ENCODE results near the gene PPARGC1A. TPM values are rescaled to one million over a fixed set of nuclear protein-coding genes. Genes with fewer than 3 reads are reported as not detected.

The PPARGC1A gene
- total RNA-seq, 2 experiments from 2014 or later: not detected

GRCh38 chr4:23903859-23904438, 14.1 kb upstream of the PPARGC1A start:
- Mint-ChIP-seq H3K4me3 (no peak overlapping the region), H3K27me3 (no peaks in the 10 kb centered on the region), H3K27ac (no peak overlapping the region), H3K36me3 (no peaks in the 10 kb centered on the region), H3K4me1 (ENCODE audit: low read depth) (no peaks in the 10 kb centered on the region), H3K9me3 (no peaks in the 10 kb centered on the region)
- no peak for DNase-seq
- ChIA-PET POLR2A (no interaction called here), CTCF (no interaction called here)
- intact Hi-C loops (cut with micrococcal nuclease): no loop called here

DNA sequence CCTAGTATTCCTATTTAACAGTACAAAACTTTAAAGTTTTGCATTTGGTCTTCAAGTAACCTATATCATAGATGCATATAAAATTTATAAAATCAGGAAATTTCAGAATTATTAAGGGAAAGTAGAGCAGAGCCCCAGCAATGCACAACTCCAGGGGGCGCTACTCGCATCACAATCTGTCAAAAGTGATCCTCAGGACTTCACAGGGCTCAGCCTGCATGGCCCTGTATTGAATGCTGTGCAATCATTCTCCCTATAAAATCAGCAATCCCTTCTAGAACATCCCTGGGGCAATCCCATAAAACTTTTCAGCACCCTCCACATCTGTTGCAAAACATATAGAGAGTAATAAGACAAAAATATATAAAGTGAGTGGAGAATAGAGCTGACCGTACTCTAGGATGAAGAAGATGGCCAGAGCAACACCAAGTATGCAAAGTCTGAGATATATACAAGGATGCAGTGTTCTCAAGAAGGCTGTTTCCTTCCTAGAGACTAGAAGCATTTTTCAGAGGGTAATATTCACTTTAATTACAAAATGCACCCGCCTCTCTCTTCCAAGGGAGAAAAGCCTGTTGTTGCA, 12.5 kb upstream of the PPARGC1A start:
- no peaks in the 10 kb centered on the region for H3K9me3 Mint-ChIP-seq
- intact Hi-C loops (cut with micrococcal nuclease): no loop called here
- H3K4me1 Mint-ChIP-seq (ENCODE audit: low read depth): no peaks in the 10 kb centered on the region
- H3K36me3 Mint-ChIP-seq: no peaks in the 10 kb centered on the region
- no peak overlapping the region for H3K4me3 Mint-ChIP-seq
- H3K27ac Mint-ChIP-seq: no peak overlapping the region
- H3K27me3 Mint-ChIP-seq: no peaks in the 10 kb centered on the region
- ChIA-PET POLR2A (no interaction called here), CTCF (interaction anchor here (0.8 kb wide), 1 partner anchor 518 kb away, joined by 3 read pairs; no protein-coding TSS in a partner anchor)
- no peak for DNase-seq

DNA sequence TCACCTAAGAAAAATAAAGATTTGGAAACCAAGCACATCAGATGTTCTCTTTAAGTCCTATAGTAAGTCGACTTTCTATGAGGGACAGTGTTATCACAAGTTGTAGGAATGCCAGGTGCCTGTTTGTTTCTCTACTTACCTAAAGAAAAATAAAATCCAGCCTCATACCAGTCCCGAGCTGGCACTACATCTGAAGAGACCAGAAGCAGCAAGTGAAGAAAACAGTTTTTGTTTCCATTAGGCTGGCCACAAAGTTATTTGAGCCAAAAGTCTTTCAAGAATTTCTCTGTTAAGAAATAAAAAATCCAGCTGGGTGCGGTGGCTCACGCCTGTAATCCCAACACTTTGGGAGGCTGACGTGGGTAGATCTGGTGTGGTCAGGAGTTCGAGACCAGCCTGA, 10.8 kb upstream of the PPARGC1A start:
- Mint-ChIP-seq H3K36me3 (no peaks in the 10 kb centered on the region), H3K9me3 (no peaks in the 10 kb centered on the region), H3K27me3 (no peaks in the 10 kb centered on the region), H3K4me1 (ENCODE audit: low read depth) (no peaks in the 10 kb centered on the region), H3K4me3 (no peak overlapping the region), H3K27ac (no peak overlapping the region)
- intact Hi-C loops (cut with micrococcal nuclease): no loop called here
- no peak for DNase-seq
- CTCF ChIA-PET: no interaction called here
- POLR2A ChIA-PET: no interaction called here

GRCh38 chr4:23899565-23899964, 9.7 kb upstream of the PPARGC1A start:
- DNase-seq: no peak
- Mint-ChIP-seq H3K4me1 (ENCODE audit: low read depth) (no peaks in the 10 kb centered on the region), H3K27ac (no peak overlapping the region), H3K9me3 (no peaks in the 10 kb centered on the region), H3K36me3 (no peaks in the 10 kb centered on the region), H3K4me3 (no peak overlapping the region), H3K27me3 (no peaks in the 10 kb centered on the region)
- intact Hi-C loops (cut with micrococcal nuclease): no loop called here
- CTCF ChIA-PET: no interaction called here
- POLR2A ChIA-PET: no interaction called here

GRCh38 chr4:23897564-23898109, 7.8 kb upstream of the PPARGC1A start:
- Mint-ChIP-seq H3K4me1 (ENCODE audit: low read depth) (no peaks in the 10 kb centered on the region), H3K36me3 (no peaks in the 10 kb centered on the region), H3K4me3 (no peak overlapping the region), H3K27ac (no peak overlapping the region), H3K27me3 (no peaks in the 10 kb centered on the region), H3K9me3 (no peaks in the 10 kb centered on the region)
- POLR2A ChIA-PET: no interaction called here
- DNase-seq: no peak
- intact Hi-C loops (cut with micrococcal nuclease): no loop called here
- CTCF ChIA-PET: no interaction called here

GRCh38 chr4:23894021-23894420, 4.2 kb upstream of the PPARGC1A start:
- DNase-seq: no peak
- no peaks in the 10 kb centered on the region for H3K9me3 Mint-ChIP-seq
- H3K27ac Mint-ChIP-seq: no peak overlapping the region
- intact Hi-C loops (cut with micrococcal nuclease): no loop called here
- no peaks in the 10 kb centered on the region for H3K36me3 Mint-ChIP-seq
- peaks cover 3% of the 10 kb centered on the region for H3K27me3 Mint-ChIP-seq
- POLR2A ChIA-PET: no interaction called here
- CTCF ChIA-PET: no interaction called here
- H3K4me3 Mint-ChIP-seq: no peak overlapping the region
- H3K4me1 Mint-ChIP-seq (ENCODE audit: low read depth): peaks cover 10% of the 10 kb centered on the region

DNA sequence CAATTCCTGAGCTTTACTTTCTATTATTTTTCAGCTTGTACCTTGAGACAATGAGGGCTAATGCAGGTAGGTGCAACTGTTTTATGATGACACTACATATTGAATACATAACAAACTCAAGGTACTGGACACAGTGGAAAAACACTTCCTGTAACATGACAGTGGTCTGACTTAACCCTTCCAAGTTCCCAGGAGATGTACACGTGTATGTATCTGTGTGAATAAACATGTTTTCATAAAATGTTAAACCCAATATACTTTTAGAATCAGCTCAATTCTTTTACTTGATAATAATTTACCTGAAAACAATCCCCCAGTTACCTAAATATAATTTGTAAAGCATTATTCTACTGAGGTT, 1.2 kb upstream of the PPARGC1A start:
- CTCF ChIA-PET: no interaction called here
- Mint-ChIP-seq H3K4me3 (no peak overlapping the region), H3K27ac (no peak overlapping the region), H3K4me1 (ENCODE audit: low read depth) (peaks cover 14% of the 10 kb centered on the region), H3K9me3 (no peaks in the 10 kb centered on the region), H3K36me3 (no peaks in the 10 kb centered on the region), H3K27me3 (peaks cover 7% of the 10 kb centered on the region)
- POLR2A ChIA-PET: no interaction called here
- DNase-seq: no peak
- intact Hi-C loops (cut with micrococcal nuclease): no loop called here

DNA sequence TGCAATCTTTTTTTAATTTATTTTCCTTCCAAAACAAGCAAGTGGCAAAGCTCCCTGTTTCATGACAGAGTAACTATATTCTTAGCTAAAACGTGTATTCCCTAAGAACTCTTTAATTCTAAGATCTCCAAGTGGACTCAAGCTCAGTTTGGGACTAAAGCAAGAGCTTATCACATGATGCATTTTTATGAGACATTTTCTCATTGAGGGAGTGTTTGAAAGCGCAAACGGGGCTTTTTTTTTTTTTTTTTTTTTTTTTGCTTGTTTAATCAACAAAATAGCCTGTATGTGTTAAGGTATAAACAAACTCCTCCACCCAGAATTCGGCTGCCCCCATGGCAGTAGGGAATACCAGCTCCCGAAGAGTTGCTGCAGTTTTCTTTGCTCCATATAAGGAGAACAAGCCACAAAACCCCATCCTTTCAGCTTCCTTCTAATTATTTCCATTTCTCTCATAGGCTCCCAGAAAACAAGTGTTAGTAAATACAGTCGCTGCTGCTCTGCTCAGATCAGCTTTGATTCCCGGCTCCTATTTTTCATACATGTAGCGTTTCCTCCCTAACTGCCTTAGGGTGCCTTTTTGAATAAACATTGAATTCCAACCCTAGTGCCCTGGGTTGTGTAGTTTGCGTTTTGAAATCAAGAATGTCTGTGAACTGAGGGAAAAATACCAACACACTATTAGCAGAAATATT, 669 bp upstream of the PPARGC1A start:
- Mint-ChIP-seq H3K36me3 (no peaks in the 10 kb centered on the region), H3K9me3 (no peaks in the 10 kb centered on the region), H3K27me3 (peaks cover 7% of the 10 kb centered on the region), H3K4me1 (ENCODE audit: low read depth) (peaks cover 14% of the 10 kb centered on the region), H3K4me3 (no peak overlapping the region), H3K27ac (no peak overlapping the region)
- DNase-seq: no peak
- POLR2A ChIA-PET: no interaction called here
- CTCF ChIA-PET: no interaction called here
- intact Hi-C loops (cut with micrococcal nuclease): no loop called here

DNA sequence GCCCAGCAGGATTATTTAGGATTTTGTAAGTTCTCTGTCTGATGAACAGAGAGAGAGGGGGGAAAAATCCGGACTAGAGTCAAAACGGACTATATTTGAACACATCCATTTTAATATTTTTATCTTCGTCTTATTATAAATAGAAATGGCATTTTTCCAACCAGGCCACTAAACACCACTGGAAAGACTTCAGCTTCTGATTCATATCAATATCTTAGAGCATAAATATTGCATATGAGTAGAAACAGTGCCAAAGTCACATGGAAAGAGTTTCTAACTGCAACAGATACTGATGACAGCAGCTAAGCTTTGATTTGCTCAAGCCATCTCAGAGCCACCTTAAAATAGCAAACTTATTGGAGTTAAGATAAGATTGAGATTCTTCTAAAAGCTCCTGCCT, 456 bp downstream of the PPARGC1A start:
- Mint-ChIP-seq H3K36me3 (no peaks in the 10 kb centered on the region), H3K9me3 (no peaks in the 10 kb centered on the region), H3K27me3 (peaks cover 7% of the 10 kb centered on the region), H3K27ac (no peak overlapping the region), H3K4me1 (ENCODE audit: low read depth) (peaks cover 14% of the 10 kb centered on the region), H3K4me3 (no peak overlapping the region)
- POLR2A ChIA-PET: no interaction called here
- intact Hi-C loops (cut with micrococcal nuclease): no loop called here
- no peak for DNase-seq
- CTCF ChIA-PET: no interaction called here

GRCh38 chr4:23888421-23889319, 1.2 kb downstream of the PPARGC1A start:
- POLR2A ChIA-PET: no interaction called here
- Mint-ChIP-seq H3K9me3 (no peaks in the 10 kb centered on the region), H3K27me3 (peaks cover 7% of the 10 kb centered on the region), H3K4me3 (no peak overlapping the region), H3K36me3 (no peaks in the 10 kb centered on the region), H3K4me1 (ENCODE audit: low read depth) (peaks cover 14% of the 10 kb centered on the region), H3K27ac (no peak overlapping the region)
- DNase-seq: no peak
- intact Hi-C loops (cut with micrococcal nuclease): no loop called here
- CTCF ChIA-PET: no interaction called here

DNA sequence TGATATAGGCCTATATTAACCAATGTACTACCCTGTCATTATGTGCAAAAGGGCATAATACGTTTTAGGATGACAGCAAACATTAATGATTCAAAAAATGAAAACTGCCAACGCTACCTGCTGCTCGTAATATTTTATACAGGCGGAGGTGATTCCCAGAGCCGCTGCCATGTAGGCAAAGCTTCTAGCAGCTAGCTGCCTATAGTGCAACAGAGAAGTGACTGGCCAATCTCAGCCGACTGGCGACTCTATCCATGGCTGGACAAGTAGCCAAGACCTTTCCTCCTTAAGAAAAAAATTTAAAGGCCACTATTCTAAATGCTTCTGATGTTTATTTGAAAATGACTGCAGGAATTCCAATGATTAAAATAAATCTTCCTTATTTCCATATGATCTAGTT, 1.9 kb downstream of the PPARGC1A start:
- Mint-ChIP-seq H3K27ac (no peak overlapping the region), H3K27me3 (peaks cover 7% of the 10 kb centered on the region), H3K4me3 (no peak overlapping the region), H3K36me3 (no peaks in the 10 kb centered on the region), H3K4me1 (ENCODE audit: low read depth) (peaks cover 14% of the 10 kb centered on the region), H3K9me3 (no peaks in the 10 kb centered on the region)
- intact Hi-C loops (cut with micrococcal nuclease): no loop called here
- no peak for DNase-seq
- CTCF ChIA-PET: no interaction called here
- POLR2A ChIA-PET: no interaction called here

- Mint-ChIP-seq H3K27ac (no peak overlapping the region), H3K4me1 (ENCODE audit: low read depth) (peaks cover 14% of the 10 kb centered on the region), H3K9me3 (no peaks in the 10 kb centered on the region), H3K36me3 (no peaks in the 10 kb centered on the region), H3K27me3 (peaks cover 5% of the 10 kb centered on the region), H3K4me3 (no peak overlapping the region)
- CTCF ChIA-PET: no interaction called here
- POLR2A ChIA-PET: no interaction called here
- no peak for DNase-seq
- intact Hi-C loops (cut with micrococcal nuclease): no loop called here
Observed at GRCh38 chr4:23887173-23887572, 2.7 kb downstream of the PPARGC1A start.

Measured in activated CD4-positive, alpha-beta memory T cell treated with anti-CD3 and anti-CD28 coated beads for 36 hours (primary cell).